ENCODE data around the gene UNC5CL. TPM values are rescaled to one million over a fixed set of nuclear protein-coding genes. Genes with fewer than 3 reads are reported as not detected.

UNC5CL gene
- total and polyA plus RNA-seq, 2 experiments from 2014 or later = 0.87 to 1.2 TPM

DNA sequence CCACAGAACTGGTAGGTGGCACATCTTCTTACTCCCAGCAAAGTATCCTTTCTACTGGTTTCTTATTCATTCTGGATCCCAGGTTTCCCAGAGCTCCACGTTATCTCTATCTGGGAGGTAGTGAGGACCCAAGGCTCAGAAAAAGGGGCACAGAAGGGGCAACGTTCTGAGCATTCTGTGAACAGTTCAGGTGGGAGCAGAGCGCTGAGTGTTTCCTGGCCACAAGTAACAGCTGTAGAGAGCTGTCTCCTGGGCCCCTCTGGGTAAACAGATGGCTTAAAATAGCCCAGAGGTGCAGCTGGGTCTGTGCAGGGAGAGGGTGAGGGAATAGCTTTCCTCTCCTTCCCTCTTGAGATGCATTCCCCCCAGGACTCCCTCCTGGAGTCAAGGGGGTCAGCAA, 16.1 kb upstream of the UNC5CL start (continued):
- no peak for TF ChIP-seq CTCF (conservative IDR thresholded peaks at IDR 0.05; ENCODE audit: low read depth in 2 of 2)
- TF ChIP-seq EZH2 (IDR thresholded peaks at IDR 0.05; ENCODE audit: low read depth, unreplicated experiment) = no peak
- TF ChIP-seq JUNB (IDR thresholded peaks at IDR 0.05; ENCODE audit: unreplicated experiment) = no peak
- no peak for TF ChIP-seq EZH2phosphoT487 (IDR thresholded peaks at IDR 0.05; ENCODE audit: unreplicated experiment)

DNA sequence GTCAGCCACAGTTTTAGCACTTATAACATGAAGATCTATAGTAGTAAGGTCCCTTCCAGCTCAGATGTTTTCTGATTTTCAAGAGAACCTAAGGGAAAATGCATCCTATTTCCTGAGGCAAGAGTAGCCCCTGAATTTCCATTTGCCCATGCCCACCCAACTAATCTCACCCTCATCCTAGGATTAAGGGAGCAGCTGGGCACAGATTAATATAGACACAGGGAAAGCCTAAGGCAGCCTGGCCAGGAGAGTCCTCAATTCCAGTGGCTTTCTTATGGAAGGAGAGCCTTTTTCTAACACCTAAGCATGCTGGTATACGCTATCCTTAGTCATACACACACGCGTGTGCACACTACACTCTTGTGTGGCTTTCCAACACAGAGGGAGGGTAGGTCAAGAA, 15.5 kb upstream of the UNC5CL start:
- no peak for ATAC-seq
- DNase-seq (ENCODE audit: low spot score) = no peak
- Histone ChIP-seq H3K9me2 (ENCODE audit: insufficient read depth) (no peaks in the 10 kb centered on the region), H3F3A (replicated peaks; ENCODE audit: low read depth) (no peaks in the 10 kb centered on the region), H3K4me3 (no peak overlapping the region), H3K27ac (ENCODE audit: low read depth) (no peak overlapping the region), H4K20me1 (replicated peaks; ENCODE audit: insufficient read depth) (no peaks in the 10 kb centered on the region), H3K4me1 (ENCODE audit: insufficient read depth) (peaks cover 12% of the 10 kb centered on the region), H3K36me3 (ENCODE audit: insufficient read depth) (no peaks in the 10 kb centered on the region), H3K79me2 (replicated peaks; ENCODE audit: insufficient read depth) (no peaks in the 10 kb centered on the region), H2AFZ (no peak overlapping the region), H3K4me2 (no peak overlapping the region), H3K27me3 (ENCODE audit: insufficient read depth) (no peaks in the 10 kb centered on the region)
- peaks cover 28% of the 10 kb centered on the region for H3K4me1 Mint-ChIP-seq
- TF ChIP-seq ZNF462 (CRISPR knock-in tag; IDR thresholded peaks at IDR 0.05) = no peak
- no peak for TF ChIP-seq ZNF331 (CRISPR knock-in tag; IDR thresholded peaks at IDR 0.05; ENCODE audit: low read depth)
- TF ChIP-seq STAT1 (IDR thresholded peaks at IDR 0.05; ENCODE audit: unreplicated experiment) = no peak
- TF ChIP-seq, protein P1, sequence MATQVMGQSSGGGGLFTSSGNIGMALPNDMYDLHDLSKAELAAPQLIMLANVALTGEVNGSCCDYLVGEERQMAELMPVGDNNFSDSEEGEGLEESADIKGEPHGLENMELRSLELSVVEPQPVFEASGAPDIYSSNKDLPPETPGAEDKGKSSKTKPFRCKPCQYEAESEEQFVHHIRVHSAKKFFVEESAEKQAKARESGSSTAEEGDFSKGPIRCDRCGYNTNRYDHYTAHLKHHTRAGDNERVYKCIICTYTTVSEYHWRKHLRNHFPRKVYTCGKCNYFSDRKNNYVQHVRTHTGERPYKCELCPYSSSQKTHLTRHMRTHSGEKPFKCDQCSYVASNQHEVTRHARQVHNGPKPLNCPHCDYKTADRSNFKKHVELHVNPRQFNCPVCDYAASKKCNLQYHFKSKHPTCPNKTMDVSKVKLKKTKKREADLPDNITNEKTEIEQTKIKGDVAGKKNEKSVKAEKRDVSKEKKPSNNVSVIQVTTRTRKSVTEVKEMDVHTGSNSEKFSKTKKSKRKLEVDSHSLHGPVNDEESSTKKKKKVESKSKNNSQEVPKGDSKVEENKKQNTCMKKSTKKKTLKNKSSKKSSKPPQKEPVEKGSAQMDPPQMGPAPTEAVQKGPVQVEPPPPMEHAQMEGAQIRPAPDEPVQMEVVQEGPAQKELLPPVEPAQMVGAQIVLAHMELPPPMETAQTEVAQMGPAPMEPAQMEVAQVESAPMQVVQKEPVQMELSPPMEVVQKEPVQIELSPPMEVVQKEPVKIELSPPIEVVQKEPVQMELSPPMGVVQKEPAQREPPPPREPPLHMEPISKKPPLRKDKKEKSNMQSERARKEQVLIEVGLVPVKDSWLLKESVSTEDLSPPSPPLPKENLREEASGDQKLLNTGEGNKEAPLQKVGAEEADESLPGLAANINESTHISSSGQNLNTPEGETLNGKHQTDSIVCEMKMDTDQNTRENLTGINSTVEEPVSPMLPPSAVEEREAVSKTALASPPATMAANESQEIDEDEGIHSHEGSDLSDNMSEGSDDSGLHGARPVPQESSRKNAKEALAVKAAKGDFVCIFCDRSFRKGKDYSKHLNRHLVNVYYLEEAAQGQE (IDR thresholded peaks at IDR 0.05; ENCODE audit: unreplicated experiment) = no peak
- H3K9me3 Mint-ChIP-seq = no peaks in the 10 kb centered on the region
- no peak overlapping the region for H3K4me3 Mint-ChIP-seq
- peaks cover 2% of the 10 kb centered on the region for H3K27me3 Mint-ChIP-seq (ENCODE audit: insufficient read depth, low read depth, poor library complexity)
- H3K36me3 Mint-ChIP-seq (ENCODE audit: low read depth) = no peaks in the 10 kb centered on the region
- H3K27ac Mint-ChIP-seq = no peak overlapping the region

Measured in GM23338 (cell line).